MM.1S (cell line): ENCODE measurements around the gene PMFBP1.

Experiments
- DNase-seq: peaks from one replicate; pipeline ENCODE4 v3.0.0-alpha.2; 2015
- H2AFZ ChIP-seq: fragments of 300-600 bp; sonication (generic); 2 replicates; pipeline ENCODE4 v1.6.0; 2016; ENCODE audit warnings: antibody characterized with exemption, low read length
- H3F3A ChIP-seq: fragments of 300-600 bp; sonication (generic); 2 replicates; pipeline ENCODE4 v1.6.1; 2016; ENCODE audit warnings: mild to moderate bottlenecking, antibody characterized with exemption, low read length, moderate library complexity, mixed read lengths; ENCODE audit not compliant: insufficient read depth
- H3K27ac ChIP-seq: fragments of 300-600 bp; sonication (generic); 2 replicates; pipeline ENCODE4 v1.5.1; 2016; ENCODE audit warnings: mild to moderate bottlenecking, low read length
- H3K27me3 ChIP-seq: fragments of 300-600 bp; sonication (generic); replicated peaks from 2 replicates; pipeline ENCODE4 v1.6.0; 2016; ENCODE audit warnings: low read length; ENCODE audit not compliant: insufficient read depth
- H3K36me3 ChIP-seq: fragments of 300-600 bp; sonication (generic); replicated peaks from 2 replicates; pipeline ENCODE4 v1.6.1; 2016; ENCODE audit warnings: mild to moderate bottlenecking, low read length, mixed read lengths; ENCODE audit not compliant: insufficient read depth
- H3K4me1 ChIP-seq: fragments of 300-600 bp; sonication (generic); 2 replicates; pipeline ENCODE4 v1.6.1; 2016; ENCODE audit warnings: low read length, mixed read lengths
- H3K4me2 ChIP-seq: fragments of 300-600 bp; sonication (generic); 2 replicates; pipeline ENCODE4 v1.6.0; 2016; ENCODE audit warnings: low read depth, low read length
- H3K4me3 ChIP-seq: fragments of 300-600 bp; sonication (generic); 2 replicates; pipeline ENCODE4 v1.5.1; 2016; ENCODE audit warnings: low read length, mixed read lengths
- H3K79me2 ChIP-seq: fragments of 300-600 bp; sonication (generic); 2 replicates; pipeline ENCODE4 v1.6.1; 2016; ENCODE audit warnings: mixed run types, low read length, mixed read lengths
- H3K9ac ChIP-seq: fragments of 300-600 bp; sonication (generic); 2 replicates; pipeline ENCODE4 v1.6.1; 2016; ENCODE audit warnings: low read length, mixed read lengths
- H3K9me2 ChIP-seq: fragments of 300-600 bp; sonication (generic); replicated peaks from 2 replicates; pipeline ENCODE4 v1.6.1; 2016; ENCODE audit warnings: mild to moderate bottlenecking, low read length, mixed read lengths; ENCODE audit not compliant: insufficient read depth
- H3K9me3 ChIP-seq: fragments of 300-600 bp; sonication (generic); replicated peaks from 2 replicates; pipeline ENCODE4 v1.6.1; 2016; ENCODE audit warnings: mild to moderate bottlenecking, low read length, mixed read lengths; ENCODE audit not compliant: insufficient read depth
- H4K20me1 ChIP-seq: fragments of 300-600 bp; sonication (generic); 2 replicates; pipeline ENCODE4 v1.6.1; 2016; ENCODE audit warnings: mild to moderate bottlenecking, low read length, moderate library complexity, mixed read lengths; ENCODE audit not compliant: insufficient read depth
- EZH2 ChIP-seq: fragments of 300-600 bp; sonication (generic); optimal IDR thresholded peaks from 2 replicates; pipeline ENCODE3; 2017; ENCODE audit warnings: low read depth, mild to moderate bottlenecking, antibody characterized with exemption, low read length, mixed read lengths
- EZH2phosphoT487 ChIP-seq: fragments of 300-600 bp; sonication (generic); IDR thresholded peaks from 2 replicates; pipeline ENCODE4 v1.6.1; 2018; ENCODE audit warnings: antibody characterized with exemption, low read length
- TF ChIP-seq, protein P1 (sequence below): fragments of 300-600 bp; sonication (generic); IDR thresholded peaks from 2 replicates; pipeline ENCODE4 v1.5.1; 2016; ENCODE audit warnings: antibody characterized with exemption, low read length, mixed read lengths

The PMFBP1 gene

GRCh38 chr16:72159386-72159785, 12.6 kb downstream of the PMFBP1 start:
- Histone ChIP-seq H3K4me2 (no peak overlapping the region), H3K9ac (no peak overlapping the region), H3K9me2 (no peaks in the 10 kb centered on the region), H3F3A (no peaks in the 10 kb centered on the region), H3K4me3 (no peak overlapping the region), H4K20me1 (no peaks in the 10 kb centered on the region), H3K36me3 (no peaks in the 10 kb centered on the region), H3K79me2 (no peaks in the 10 kb centered on the region), H3K9me3 (no peaks in the 10 kb centered on the region), H3K27me3 (no peaks in the 10 kb centered on the region), H3K4me1 (no peaks in the 10 kb centered on the region), H2AFZ (no peak overlapping the region), H3K27ac (no peak overlapping the region)
- DNase-seq = no peak
- TF ChIP-seq, protein P1, sequence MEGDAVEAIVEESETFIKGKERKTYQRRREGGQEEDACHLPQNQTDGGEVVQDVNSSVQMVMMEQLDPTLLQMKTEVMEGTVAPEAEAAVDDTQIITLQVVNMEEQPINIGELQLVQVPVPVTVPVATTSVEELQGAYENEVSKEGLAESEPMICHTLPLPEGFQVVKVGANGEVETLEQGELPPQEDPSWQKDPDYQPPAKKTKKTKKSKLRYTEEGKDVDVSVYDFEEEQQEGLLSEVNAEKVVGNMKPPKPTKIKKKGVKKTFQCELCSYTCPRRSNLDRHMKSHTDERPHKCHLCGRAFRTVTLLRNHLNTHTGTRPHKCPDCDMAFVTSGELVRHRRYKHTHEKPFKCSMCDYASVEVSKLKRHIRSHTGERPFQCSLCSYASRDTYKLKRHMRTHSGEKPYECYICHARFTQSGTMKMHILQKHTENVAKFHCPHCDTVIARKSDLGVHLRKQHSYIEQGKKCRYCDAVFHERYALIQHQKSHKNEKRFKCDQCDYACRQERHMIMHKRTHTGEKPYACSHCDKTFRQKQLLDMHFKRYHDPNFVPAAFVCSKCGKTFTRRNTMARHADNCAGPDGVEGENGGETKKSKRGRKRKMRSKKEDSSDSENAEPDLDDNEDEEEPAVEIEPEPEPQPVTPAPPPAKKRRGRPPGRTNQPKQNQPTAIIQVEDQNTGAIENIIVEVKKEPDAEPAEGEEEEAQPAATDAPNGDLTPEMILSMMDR = no peak
- TF ChIP-seq EZH2phosphoT487 (no peak), EZH2 (no peak)

DNA sequence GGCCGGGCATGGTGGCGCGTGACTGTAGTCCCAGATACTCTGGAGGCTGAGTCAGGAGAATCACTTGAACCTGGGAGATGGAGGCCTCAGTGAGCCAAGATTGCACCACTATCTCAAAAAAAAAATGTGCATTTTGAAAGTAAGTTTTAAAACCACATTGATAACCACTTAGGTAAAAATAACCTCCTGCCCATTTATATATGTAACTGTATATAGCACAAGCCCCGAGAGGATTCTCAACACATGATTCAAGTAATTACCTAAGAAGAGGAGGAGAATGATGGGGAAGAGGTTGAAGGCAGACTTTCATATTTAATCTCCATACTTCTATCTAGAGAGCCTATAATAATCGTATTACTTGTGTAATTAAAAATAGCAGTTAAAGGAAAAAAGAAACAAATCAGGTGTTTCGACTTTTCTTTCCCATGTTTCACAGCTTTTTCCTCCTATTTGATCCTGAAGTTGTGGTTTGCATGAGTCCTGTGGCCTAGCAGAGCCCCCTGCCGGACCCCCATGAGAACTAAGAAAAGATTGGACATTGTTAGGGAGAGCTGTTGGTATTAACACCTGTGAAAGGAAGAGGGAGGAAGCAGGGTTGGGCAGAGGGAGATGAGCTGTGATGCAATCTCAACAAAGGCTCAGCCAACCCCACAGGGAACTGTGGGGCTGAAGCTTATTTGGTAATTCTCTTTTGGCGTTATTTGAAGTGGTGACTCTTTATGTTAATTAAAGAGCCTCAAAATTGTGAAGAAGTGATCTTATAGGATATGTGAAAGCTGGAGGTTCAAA, 22.1 kb downstream of the PMFBP1 start:
- H3K27me3 ChIP-seq = no peaks in the 10 kb centered on the region
- H2AFZ ChIP-seq = no peak overlapping the region
- no peak overlapping the region for H3K4me3 ChIP-seq
- no peak for TF ChIP-seq EZH2
- TF ChIP-seq, protein P1 = peak; percentile 12; the same call in 1 of the 2 replicates
- no peaks in the 10 kb centered on the region for H4K20me1 ChIP-seq
- H3K9ac ChIP-seq = no peak overlapping the region
- peaks cover 12% of the 10 kb centered on the region for H3K4me1 ChIP-seq
- no peaks in the 10 kb centered on the region for H3F3A ChIP-seq
- H3K79me2 ChIP-seq = no peaks in the 10 kb centered on the region
- H3K27ac ChIP-seq = no peak overlapping the region
- H3K4me2 ChIP-seq = peak overlapping the region; percentile 20
- no peaks in the 10 kb centered on the region for H3K9me2 ChIP-seq
- no peaks in the 10 kb centered on the region for H3K36me3 ChIP-seq
- H3K9me3 ChIP-seq = no peaks in the 10 kb centered on the region
- peak; percentile 14 for DNase-seq

- H3K36me3 ChIP-seq = no peaks in the 10 kb centered on the region
- no peak overlapping the region for H3K9ac ChIP-seq
- no peaks in the 10 kb centered on the region for H4K20me1 ChIP-seq
- no peaks in the 10 kb centered on the region for H3K79me2 ChIP-seq
- DNase-seq = no peak
- H3K4me1 ChIP-seq = no peaks in the 10 kb centered on the region
- no peak overlapping the region for H3K4me3 ChIP-seq
- no peaks in the 10 kb centered on the region for H3F3A ChIP-seq
- H3K9me2 ChIP-seq = no peaks in the 10 kb centered on the region
- no peaks in the 10 kb centered on the region for H3K27me3 ChIP-seq
- TF ChIP-seq EZH2phosphoT487 (no peak), EZH2 (no peak)
- TF ChIP-seq, protein P1 = no peak
- H3K4me2 ChIP-seq = no peak overlapping the region
- no peak overlapping the region for H3K27ac ChIP-seq
- no peak overlapping the region for H2AFZ ChIP-seq
- H3K9me3 ChIP-seq = no peaks in the 10 kb centered on the region
Measured at GRCh38 chr16:72142476-72142875, 29.5 kb downstream of the PMFBP1 start.
